Brain pericyte (primary cell): ENCODE measurements around the gene NDUFS5.
"Not testable (repeated sequence)": the region's sequence is repeated elsewhere in the genome, so short reads cannot be mapped to it uniquely, and the experiment has no call there.

Experiments
- DNase-seq: peaks from one replicate; pipeline ENCODE4 v3.0.0-alpha.2; 2012; ENCODE audit warnings: low read depth, low spot score

NDUFS5 gene

GRCh38 chr1:39014956-39015355, 11.2 kb upstream of the NDUFS5 start:
- not testable (repeated sequence) for DNase-seq

DNA sequence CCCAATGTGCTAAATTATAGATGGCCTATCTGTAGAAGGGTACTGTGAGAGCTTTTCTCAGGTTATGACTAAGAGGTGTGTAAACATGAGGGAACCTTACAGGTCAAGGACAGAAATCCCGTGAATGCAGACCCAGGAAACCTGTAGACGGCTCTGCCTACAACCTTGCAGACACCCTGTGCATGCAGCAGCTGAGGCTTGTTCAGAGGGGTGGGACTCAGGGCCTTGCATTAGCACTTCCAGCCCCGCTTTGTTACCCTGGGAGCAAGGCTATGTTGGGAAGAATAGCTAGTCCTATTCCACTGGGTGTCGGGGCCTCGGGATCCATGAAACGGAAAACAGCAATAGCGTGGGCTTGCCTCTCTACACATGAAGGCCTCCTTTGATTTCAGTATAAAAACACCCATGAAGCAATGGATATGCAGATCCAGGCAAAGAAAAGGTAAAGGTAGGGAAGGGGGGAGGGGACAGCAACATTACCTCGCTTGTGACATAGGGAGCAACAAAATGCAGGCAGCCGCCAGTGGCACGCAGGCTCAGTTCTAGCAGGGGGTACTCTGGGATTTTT, 9.5 kb upstream of the NDUFS5 start:
- no peak for DNase-seq

- DNase-seq, result no peak
Observed at GRCh38 chr1:39017266-39017665, 8.9 kb upstream of the NDUFS5 start.

GRCh38 chr1:39020494-39020893, 5.7 kb upstream of the NDUFS5 start:
- DNase-seq, result not testable (repeated sequence)

- no peak for DNase-seq
Observed at GRCh38 chr1:39021426-39021825, 4.7 kb upstream of the NDUFS5 start.

- DNase-seq, result no peak
Observed at GRCh38 chr1:39023140-39023539, 3.0 kb upstream of the NDUFS5 start.

DNA sequence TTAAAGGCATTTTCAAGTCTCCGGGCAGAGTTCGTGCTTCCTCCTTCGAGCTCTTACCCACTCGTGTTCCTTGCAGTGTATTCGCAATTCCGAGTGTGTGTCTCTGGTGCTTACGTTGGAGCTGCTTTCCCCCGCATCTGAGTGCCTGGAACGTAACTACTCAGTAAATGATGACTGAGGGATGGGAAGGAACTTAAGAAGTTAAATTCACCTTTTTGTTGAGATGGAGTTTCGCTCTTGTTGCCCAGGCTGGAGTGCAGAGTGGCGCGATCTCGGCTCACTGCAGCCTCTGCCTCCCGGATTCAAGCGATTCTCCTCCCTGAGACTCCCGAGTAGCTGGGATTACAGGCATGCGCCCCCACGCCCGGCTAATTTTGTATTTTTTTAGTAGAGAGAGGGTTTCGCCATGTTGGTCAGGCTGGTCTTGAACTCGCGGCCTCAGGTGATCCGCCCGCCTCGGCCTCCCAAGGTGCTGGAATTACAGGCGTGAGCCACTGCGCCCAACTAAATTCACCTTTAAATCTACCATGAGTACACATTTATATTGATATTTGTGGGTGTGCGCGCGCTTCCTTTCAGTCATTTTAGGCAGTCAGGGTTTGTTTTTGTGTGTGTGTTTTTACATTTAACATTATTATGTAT, 837 bp downstream of the NDUFS5 start:
- DNase-seq, result no peak

GRCh38 chr1:39034114-39034654, 8.0 kb downstream of the NDUFS5 start:
- DNase-seq, result no peak

DNA sequence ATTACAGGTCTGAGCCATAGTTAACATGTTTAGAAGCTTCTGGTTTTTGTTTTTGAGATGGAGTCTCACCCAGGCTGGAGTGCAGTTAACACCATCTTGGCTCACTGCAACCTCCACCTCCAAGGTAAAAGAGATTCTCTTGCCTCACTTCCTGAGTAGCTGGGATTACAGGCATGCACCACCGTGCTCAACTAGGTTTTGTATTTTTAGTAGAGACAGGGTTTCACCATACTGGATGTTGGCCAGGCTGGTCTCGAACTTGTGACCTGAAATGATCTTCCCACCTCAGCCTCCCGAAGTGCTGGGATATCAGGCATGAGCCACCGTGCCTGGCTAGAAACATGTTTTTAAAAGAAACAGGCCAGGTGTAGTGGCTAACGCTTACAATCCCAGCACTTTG, 10.5 kb downstream of the NDUFS5 start:
- no peak for DNase-seq

GRCh38 chr1:39043513-39043912, 17.4 kb downstream of the NDUFS5 start:
- no peak for DNase-seq

DNA sequence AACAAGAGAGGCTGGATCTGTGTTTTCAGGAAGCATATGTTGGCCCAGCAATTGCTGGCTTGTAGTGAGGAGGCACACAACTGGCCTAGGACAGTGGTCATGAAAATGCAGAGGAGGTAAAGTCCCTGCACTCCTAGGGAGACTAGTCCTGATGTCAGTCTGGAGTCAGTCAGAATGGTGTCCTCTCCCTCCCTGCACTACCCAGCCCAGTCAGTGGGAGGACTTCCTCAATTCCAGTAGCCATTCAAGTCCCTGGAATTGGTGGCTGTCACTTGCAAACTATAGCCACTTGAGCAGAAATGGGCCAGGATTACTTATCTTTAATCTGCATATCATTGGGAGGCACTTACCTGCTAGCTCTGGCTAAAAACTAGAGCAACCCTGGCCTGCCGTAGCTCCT, 18.6 kb downstream of the NDUFS5 start:
- no peak for DNase-seq

- DNase-seq, result no peak
Observed at GRCh38 chr1:39045231-39045630, 19.1 kb downstream of the NDUFS5 start.

GRCh38 chr1:39046613-39047210, 20.6 kb downstream of the NDUFS5 start:
- no peak for DNase-seq

DNA sequence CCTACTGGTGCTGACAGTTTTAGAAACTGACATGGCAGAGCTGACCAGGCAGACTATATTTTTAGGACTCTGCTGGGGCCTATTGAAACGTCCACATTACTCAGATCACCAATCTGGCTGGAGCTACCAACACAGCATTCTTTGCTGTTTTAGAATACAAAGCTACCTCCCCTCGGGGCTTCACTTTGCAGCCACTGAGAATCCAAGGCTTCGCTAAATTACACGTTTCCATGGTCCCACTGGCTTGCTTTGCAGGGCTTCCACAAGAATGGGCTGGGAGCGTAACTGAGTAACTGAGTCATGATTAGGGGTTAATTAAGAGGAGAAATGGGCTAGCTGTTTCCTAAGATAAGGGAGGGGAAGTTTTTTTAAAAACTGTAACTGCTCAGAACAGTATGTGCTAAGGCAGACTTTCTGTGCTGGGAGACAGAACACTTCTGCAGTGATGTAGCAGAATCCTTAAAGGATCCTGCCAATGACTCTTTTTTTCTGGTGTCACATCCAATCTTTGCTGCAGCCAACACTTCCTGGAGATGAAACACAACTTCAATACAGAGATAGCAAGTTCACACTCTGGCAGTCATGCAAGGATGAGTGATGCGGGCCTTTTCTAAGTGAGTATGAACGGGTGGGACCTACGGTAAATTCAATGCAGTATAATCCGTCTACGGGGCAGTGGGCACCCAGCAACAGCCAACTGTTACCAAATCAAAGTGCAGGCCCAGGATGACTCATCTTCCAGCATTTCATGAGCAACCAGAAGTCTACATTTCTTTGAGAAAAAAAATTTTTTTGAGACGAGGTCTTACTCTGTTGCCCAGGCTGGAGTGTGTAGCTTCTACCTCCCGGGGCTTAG, 21.5 kb downstream of the NDUFS5 start:
- DNase-seq, result no peak

DNA sequence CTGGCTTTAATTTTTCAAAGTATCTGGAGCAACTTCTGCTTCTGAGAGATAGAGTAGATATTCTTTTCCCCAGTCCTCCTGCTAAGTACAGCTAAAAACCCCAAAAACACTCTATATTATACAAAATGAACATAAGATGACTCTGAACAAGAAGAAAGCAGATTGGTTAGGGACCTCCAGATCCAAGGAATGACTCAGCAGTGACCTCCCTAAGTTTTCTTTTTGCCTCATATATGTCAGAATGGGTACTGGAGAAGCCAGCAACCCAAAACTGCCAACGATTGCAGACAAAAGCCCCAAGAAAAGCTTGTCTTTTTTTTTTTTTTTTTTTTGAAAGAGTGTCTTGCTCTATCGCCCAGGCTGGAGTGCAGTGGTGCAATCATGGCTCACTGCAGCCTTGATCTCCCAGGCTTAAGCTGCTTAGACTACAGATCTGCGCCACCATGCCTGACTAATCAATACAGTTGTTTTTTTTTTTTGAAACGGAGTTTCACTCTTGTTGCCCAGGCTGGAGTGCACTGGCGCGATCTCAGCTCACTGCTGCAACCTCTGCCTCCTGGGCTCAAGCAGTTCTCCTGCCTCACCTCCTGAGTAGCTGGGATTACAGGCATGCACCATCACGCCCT, 22.7 kb downstream of the NDUFS5 start:
- DNase-seq, result no peak

- DNase-seq, result no peak
Observed at GRCh38 chr1:39050001-39050400, 23.9 kb downstream of the NDUFS5 start.

DNA sequence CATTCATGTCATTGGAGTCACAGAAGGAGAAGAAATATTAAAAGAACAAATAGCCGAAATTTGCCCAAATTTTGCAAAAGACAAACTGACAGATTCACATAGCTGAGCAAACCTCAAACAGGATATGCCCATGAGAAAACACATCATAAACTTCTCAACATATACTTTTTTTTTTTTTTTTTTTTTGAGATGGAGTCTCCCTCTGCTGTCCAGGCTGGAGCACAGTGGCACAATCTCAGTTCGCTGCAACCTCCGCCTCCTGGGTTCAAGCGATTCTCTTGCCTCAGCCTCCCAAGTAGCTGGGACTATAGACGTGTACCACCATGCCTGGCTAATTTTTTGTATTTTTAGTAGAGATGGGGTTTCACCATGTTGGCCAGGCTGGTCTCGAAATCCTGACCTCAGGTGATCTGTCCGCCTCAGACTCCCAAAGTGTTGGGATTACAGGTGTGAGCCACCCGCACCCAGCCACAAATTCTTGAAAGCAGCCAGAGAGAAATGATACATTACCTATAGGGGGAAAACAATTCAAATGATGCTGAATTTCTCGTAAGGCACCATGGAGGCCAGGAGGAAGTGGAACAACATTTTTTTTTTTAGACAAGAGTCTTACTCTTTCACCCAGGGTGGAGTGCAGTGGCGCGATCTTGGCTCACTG, 25.2 kb downstream of the NDUFS5 start:
- DNase-seq, result not testable (repeated sequence)

DNA sequence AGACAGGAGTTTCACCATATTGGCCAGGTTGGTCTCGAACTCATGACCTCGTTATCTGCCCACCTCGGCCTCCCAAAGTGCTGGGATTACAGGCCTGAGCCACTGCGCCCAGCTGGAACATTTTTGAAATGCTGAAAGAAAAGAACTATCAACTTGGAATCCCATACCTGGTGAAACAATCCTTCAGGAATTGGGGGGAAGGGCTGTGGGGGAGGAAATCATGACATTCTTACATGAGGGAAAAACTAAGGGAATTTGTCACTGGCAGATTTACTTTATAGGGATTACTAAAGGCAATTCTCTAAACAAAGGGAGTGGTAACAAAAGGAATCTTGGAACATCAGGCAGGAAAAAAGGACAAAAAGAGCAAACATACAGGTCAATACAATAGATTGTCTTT, 25.8 kb downstream of the NDUFS5 start:
- DNase-seq, result no peak

DNA sequence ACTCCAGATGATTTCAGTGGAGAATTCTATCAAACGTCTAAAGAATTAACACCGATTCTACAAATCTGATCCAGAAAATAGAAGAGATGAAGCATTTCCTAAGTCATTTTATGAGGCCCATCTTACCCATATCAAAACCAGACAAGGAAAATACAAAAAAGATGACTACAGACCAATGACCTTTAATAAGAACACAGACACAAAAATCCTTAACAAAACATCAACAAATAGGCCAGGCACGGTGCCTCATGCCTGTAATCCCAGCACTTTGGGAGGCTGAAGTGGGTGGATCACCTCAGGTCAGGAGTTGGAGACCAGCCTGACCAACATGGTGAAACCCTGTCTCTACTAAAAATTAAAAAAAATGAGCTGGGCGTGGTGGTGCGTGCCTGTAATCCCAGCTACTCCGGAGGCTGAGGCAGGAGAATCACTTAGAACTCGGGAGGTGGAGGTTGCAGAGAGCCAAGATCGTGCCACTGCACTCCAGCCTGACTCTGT, 29.1 kb downstream of the NDUFS5 start:
- DNase-seq, result not testable (repeated sequence)

DNA sequence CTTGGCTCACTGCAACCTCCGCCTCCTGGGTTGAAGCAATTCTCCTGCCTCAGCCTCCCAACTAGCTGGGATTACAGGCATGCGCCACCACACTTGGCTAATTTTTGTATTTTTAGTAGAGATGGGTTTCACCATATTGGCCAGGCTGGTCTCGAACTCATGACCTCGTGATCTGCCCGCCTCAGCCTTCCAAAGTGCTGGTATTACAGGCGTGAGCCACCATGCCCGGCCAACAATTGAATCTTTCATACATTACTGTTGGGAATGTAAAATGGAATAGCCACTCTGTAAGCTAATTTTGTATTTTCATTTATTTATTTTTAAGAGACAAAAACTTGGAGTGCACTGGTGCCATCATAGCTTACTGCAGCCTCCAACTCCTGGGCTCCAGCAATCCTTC, 35.4 kb downstream of the NDUFS5 start:
- DNase-seq, result not testable (repeated sequence)

- no peak for DNase-seq
Observed at GRCh38 chr1:39061951-39062350, 35.8 kb downstream of the NDUFS5 start.
